ENCODE measurements around the gene NOC4L. TPM values are rescaled to one million over a fixed set of nuclear protein-coding genes. Genes with fewer than 3 reads are reported as not detected.

Gene NOC4L
- total RNA-seq, 1 experiment from 2014 or later = 15.4 TPM

DNA sequence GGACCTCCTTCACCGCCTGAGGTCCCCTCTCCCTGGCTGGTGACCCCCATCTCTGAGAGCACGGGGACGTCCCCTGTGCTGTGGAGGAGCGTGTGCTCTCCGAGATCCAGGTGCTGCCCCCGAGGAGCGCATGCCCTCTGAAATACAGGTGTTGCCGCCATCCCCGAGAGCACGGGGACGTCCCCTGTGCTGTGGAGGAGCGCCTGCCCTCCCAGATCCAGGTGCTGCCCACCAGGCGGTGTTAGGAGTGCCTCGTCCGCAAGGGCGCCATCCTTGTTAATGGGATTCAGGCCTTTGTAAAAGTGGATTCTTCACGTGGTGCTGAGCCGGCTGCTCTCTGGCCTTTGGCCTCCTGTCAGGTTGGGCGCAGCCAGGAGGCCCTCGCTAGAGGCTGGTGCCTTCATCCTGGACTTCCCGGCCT lies 10.1 kb downstream of the NOC4L start:
- Histone ChIP-seq H3K9me3 (replicated peaks) (no peaks in the 10 kb centered on the region; the same call in 1 of the 2 replicates), H3K4me1 (no peaks in the 10 kb centered on the region), H3K36me3 (peaks cover 18% of the 10 kb centered on the region; the same call in 1 of the 2 replicates), H3K4me3 (no peak overlapping the region), H3K27ac (no peak overlapping the region), H3K27me3 (no peaks in the 10 kb centered on the region)
- no peak for DNase-seq

DNA sequence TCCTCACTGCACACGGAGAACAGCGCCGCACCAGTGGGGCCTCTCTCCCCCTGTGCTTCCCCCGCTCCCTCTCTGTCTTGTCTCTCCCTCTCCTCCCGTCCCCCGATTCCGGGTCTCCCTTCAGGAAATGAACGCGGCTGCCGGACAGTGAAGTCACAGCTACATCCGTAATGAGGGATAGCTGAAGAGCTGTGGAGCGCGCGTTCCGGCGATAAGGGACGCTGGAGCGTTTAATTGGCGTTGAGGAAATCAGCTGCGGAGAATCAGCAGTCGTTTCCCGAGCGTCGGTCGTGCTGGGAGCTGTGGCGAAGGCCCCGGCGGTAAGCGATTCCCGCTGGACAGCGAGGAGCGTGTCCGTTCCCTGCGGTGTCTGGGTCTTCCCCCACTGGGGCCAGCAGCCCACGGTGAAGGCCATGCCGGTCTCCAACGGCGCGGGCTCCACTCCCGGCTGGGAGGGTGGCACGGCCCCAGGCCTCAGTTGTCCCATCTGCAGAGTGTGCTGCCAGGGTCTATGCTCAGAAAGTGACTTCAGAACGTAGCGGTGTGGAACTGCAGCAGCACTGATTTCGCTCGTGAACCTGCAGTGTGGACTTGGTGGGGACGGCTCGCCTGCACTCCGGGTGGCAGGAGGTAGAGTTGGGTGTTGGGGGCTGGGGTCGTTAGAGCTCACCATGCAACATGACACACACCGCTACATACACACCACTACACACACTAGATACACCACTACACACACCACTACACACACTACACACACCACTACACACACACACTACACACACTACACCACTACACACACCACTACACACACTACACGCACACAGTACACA lies 10.9 kb downstream of the NOC4L start:
- H3K9me3 ChIP-seq (replicated peaks) = no peaks in the 10 kb centered on the region; the same call in 1 of the 2 replicates
- H3K4me3 ChIP-seq = no peak overlapping the region
- no peaks in the 10 kb centered on the region for H3K4me1 ChIP-seq
- no peaks in the 10 kb centered on the region for H3K27me3 ChIP-seq
- no peak for DNase-seq
- H3K27ac ChIP-seq = no peak overlapping the region
- peaks cover 18% of the 10 kb centered on the region; the same call in 1 of the 2 replicates for H3K36me3 ChIP-seq

DNA sequence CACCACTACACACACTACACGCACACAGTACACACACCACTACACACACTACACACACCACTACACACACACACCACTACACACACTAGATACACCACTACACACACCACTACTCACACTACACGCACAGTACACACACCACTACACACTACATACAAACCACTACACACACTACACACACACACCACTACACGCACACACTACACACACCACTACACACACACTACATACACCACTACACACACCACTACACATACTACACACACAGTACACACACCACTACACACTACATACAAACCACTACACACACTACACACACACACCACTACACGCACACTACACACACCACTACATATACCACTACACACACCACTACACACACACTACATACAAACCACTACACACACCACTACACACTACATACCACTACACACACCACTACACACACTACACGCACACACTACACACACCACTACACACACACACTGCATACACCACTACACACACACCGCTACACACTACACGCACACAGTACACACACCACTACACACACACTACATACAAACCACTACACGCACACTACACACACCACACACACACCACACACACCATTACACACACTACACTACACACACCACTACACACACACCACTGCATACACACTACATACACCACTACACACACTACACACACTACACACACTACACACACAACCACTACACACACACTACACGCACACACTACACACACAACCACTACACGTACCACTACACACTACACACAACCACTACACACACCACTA lies 11.7 kb downstream of the NOC4L start:
- Histone ChIP-seq H3K4me3 (no peak overlapping the region), H3K27ac (no peak overlapping the region), H3K27me3 (no peaks in the 10 kb centered on the region), H3K9me3 (replicated peaks) (no peaks in the 10 kb centered on the region; the same call in 1 of the 2 replicates), H3K36me3 (peaks cover 17% of the 10 kb centered on the region; the same call in 1 of the 2 replicates), H3K4me1 (no peaks in the 10 kb centered on the region)
- DNase-seq = no peak

DNA sequence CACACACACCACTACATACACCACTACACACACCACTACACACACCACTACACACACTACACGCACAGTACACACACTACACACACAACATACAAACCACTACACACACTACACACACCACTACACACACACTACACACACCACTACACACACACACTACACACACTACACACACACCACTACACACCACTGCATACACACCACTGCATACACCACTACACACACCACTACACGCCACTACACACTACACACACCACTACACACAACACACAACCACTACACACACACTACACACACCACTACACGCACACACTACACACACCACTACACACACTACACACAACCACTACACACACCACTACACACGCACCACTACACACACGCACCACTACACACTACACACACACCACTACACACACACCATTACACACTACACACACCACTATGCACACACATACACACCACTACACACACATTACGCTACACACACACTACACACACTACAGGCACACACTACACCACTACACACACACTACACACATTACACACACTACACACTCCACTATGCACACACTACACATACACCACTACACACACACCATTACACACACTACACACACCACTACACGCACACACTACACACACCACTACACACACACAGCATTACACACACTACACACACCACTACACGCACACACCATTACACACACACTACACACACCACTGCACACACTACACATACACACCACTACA lies 12.5 kb downstream of the NOC4L start:
- no peaks in the 10 kb centered on the region for H3K27me3 ChIP-seq
- DNase-seq = no peak
- no peak overlapping the region for H3K4me3 ChIP-seq
- no peaks in the 10 kb centered on the region for H3K4me1 ChIP-seq
- H3K36me3 ChIP-seq = peaks cover 10% of the 10 kb centered on the region; the same call in 1 of the 2 replicates
- no peak overlapping the region for H3K27ac ChIP-seq
- no peaks in the 10 kb centered on the region; the same call in 1 of the 2 replicates for H3K9me3 ChIP-seq (replicated peaks)

DNA sequence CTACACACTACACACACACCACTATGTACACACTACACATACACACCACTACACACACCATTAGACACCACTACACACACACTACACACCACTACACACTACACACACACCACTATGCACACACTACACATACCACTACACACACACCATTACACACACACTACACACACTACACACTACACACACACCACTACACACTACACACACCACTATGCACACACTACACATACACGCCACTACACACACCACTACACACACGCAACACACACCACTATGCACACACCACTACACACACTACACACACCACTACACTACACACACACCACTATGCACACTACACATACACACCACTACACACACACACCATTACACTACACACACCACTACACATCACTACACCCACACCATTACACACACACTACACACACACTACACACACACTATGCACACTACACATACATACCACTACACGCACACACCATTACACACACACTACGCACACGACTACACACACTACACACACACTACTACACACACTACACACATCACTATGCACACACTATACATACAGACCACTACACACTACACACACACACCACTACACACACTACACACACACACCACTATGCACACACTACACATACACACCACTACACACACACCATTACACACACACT lies 13.6 kb downstream of the NOC4L start:
- no peak overlapping the region for H3K4me3 ChIP-seq
- H3K9me3 ChIP-seq (replicated peaks) = no peaks in the 10 kb centered on the region; the same call in 1 of the 2 replicates
- H3K36me3 ChIP-seq = peaks cover 4% of the 10 kb centered on the region; the same call in 1 of the 2 replicates
- H3K27me3 ChIP-seq = no peaks in the 10 kb centered on the region
- DNase-seq = no peak
- H3K27ac ChIP-seq = no peak overlapping the region
- H3K4me1 ChIP-seq = no peaks in the 10 kb centered on the region; the same call in 1 of the 2 replicates

DNA sequence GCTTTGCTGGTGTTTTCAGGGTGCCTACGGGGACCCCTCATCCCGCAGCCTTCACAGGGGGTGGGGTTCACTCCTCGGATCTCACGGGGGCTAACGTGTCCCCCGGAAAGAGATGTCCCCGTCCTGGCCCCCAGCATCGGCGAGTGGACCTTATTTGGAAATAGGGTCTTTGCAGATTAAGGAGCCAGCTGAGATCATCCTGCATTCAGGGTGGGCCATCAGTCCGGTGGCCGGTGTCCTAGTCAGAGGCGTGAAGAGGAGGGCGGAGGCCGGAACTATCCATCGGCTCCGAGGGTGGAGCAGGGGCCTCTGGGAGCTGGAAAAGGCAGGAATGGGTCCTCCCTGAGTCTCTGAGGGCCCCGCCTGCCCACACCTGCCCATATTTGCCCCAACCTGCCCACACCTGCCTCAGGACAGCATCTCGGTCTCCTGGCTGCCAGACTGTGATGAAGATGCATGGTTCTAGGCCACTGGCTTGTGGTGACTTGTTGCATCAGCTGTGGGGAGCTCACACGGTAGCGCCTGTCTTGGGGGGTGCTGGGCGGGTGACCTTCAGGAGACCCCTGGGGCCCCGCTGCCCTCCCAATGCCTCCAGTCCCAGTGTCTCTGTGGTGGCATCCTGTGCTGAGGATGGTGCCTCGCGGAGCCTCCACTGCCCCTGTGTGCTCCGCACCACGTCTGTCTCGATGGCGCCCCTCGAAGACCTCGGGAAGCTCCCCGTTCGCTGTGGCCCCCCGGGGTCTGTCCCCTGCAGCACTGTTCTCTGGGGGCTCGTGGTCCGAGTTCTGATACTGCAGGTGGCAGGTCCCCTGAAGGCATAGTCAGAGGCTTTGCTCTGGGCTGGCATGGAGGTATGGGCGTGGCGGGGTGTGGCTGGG lies 14.7 kb downstream of the NOC4L start:
- H3K4me3 ChIP-seq = no peak overlapping the region
- H3K27ac ChIP-seq = no peak overlapping the region
- no peak for DNase-seq
- no peaks in the 10 kb centered on the region; the same call in 1 of the 2 replicates for H3K4me1 ChIP-seq
- H3K9me3 ChIP-seq (replicated peaks) = no peaks in the 10 kb centered on the region; the same call in 1 of the 2 replicates
- peaks cover 4% of the 10 kb centered on the region; the same call in 1 of the 2 replicates for H3K36me3 ChIP-seq
- no peaks in the 10 kb centered on the region for H3K27me3 ChIP-seq

DNA sequence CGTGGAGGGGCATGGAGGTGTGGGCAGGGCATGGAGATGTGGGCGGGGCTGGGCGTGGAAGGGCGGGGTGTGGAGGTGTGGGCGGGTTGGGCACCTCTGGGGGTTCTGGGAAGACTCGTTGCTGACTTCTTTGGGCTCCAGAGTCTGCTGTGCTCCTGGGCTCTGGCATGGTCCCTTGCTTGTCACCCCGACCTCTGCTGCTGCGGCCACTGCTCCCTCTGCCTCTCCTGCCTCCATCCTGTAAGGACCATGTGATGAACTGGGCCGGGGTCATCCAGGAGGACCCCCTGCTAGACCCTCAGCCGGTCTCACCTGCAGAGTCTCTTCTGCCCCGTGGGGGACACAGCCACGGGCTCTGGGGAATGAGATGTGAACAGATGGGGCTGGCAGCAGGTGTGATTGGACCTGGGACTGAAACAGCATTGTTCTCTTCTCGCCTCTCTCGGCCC lies 15.3 kb downstream of the NOC4L start:
- Histone ChIP-seq H3K9me3 (replicated peaks) (no peaks in the 10 kb centered on the region; the same call in 1 of the 2 replicates), H3K27me3 (no peaks in the 10 kb centered on the region), H3K36me3 (peaks cover 4% of the 10 kb centered on the region; the same call in 1 of the 2 replicates), H3K4me1 (no peaks in the 10 kb centered on the region; the same call in 1 of the 2 replicates), H3K27ac (no peak overlapping the region), H3K4me3 (no peak overlapping the region)
- no peak for DNase-seq

DNA sequence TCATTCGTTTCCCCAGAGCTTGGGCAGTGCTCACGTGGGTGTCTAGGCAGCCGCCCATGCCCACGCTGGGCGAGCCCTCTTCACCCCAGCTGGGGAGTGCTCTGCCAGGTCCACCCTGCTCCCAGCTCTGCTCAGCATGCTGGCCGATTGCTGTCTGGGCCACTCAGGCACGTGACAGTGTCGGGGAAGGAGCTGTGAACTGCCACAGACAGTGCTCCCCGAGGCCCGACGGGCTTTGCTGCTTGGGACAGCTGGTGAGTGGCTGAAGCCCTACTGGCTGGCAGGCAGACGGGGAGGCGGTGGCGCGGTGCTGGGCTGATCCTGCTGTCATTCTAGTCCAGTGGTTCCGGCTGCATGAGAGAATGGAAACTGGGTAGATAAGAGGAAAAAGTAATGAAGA lies 15.8 kb downstream of the NOC4L start:
- H3K4me3 ChIP-seq = no peak overlapping the region
- no peaks in the 10 kb centered on the region; the same call in 1 of the 2 replicates for H3K4me1 ChIP-seq
- no peaks in the 10 kb centered on the region; the same call in 1 of the 2 replicates for H3K9me3 ChIP-seq (replicated peaks)
- peaks cover 4% of the 10 kb centered on the region; the same call in 1 of the 2 replicates for H3K36me3 ChIP-seq
- no peak for DNase-seq
- H3K27me3 ChIP-seq = no peaks in the 10 kb centered on the region
- H3K27ac ChIP-seq = no peak overlapping the region

DNA sequence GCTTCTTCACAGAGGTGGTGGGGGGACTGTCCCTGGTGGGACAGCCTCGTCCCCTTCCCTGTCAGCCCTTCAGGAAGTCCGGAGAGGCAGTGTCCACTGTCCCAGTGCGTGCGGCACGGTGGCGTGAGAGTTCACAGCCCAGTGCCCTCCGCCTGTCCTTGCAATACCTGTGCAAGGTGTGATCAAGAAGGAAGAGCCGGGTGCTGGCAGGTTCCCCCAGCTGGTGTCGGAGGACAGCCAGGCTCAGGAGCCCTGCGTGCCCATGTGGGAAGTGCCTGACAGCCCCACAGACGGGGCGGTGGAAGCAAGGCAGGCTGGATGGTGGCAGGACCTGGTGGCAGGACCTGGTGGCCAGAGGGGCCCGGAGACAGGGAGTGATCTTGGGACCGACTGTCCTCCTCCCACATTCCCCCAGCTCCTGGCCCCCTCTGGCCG lies 16.4 kb downstream of the NOC4L start:
- no peak for DNase-seq
- Histone ChIP-seq H3K36me3 (peaks cover 4% of the 10 kb centered on the region; the same call in 1 of the 2 replicates), H3K4me3 (no peak overlapping the region), H3K27ac (no peak overlapping the region), H3K27me3 (no peaks in the 10 kb centered on the region), H3K9me3 (replicated peaks) (no peaks in the 10 kb centered on the region; the same call in 1 of the 2 replicates), H3K4me1 (no peaks in the 10 kb centered on the region; the same call in 1 of the 2 replicates)

DNA sequence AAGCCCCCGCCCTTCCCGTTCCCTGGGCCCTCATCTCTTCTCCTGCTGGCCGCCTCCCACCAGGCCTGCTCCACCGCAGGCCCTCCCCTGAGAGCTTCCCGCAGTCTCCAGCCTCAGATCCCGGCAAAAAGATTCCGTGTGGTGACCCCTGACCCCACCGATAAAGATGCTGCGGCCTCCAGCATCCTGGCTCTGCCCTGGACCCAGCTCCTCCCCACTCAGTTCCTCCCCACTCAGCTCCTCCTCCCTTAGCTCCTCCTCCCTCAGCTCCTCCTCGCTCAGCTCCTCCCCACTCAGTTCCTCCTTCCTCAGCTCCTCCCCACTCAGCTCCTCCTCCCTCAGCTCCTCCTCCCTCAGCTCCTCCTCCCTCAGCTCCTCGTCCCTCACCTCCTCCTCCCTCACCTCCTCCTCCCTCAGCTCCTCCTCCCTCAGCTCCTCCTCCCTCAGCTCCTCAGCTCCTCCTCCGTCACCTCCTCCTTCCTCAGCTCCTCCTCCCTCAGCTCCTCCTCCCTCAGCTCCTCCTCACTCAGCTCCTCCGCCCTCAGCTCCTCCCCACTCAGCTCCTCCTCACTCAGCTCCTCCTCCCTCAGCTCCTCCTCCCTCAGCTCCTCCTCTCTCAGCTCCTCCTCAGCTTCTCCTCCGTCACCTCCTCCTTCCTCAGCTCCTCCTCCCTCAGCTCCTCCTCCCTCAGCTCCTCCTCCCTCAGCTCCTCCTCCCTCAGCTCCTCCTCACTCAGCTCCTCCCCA lies 17.0 kb downstream of the NOC4L start:
- Histone ChIP-seq H3K4me1 (no peaks in the 10 kb centered on the region; the same call in 1 of the 2 replicates), H3K36me3 (peaks cover 4% of the 10 kb centered on the region; the same call in 1 of the 2 replicates), H3K9me3 (replicated peaks) (no peaks in the 10 kb centered on the region; the same call in 1 of the 2 replicates), H3K27ac (no peak overlapping the region), H3K27me3 (no peaks in the 10 kb centered on the region), H3K4me3 (no peak overlapping the region)
- no peak for DNase-seq

DNA sequence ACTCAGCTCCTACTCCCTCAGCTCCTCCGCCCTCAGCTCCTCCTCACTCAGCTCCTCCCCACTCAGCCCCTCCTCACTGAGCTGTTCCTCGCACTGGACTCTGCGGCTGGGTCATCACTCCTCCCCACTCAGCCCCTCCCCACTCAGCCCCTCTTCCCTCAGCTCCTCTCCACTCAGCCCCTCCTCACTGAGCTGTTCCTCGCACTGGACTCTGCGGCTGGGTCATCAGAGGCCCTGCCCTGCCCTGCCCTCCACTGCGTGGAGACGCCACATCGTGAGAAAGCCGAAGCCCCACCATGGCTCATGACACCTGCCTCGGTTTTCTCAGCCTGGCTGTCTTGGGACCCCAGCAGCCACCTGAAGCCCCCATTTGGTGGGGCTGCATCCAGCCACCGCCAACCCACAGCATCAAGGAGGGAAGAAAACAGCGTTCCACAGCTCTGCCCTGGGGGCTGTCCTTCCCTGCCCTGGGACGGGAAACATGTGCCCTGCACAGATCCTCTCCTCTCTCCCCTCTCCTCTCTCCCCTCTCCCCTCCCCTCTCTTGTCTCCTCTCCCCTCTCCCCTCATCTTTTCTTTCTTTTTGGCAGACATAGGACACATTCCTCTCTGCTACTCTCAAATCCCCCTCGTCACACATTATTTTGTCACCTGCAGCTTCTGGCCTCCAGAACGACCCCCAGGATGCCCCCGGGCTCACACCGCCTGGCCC lies 17.7 kb downstream of the NOC4L start:
- Histone ChIP-seq H3K27me3 (no peaks in the 10 kb centered on the region), H3K9me3 (replicated peaks) (no peaks in the 10 kb centered on the region; the same call in 1 of the 2 replicates), H3K27ac (no peak overlapping the region), H3K4me3 (no peak overlapping the region), H3K4me1 (no peaks in the 10 kb centered on the region; the same call in 1 of the 2 replicates), H3K36me3 (peaks cover 4% of the 10 kb centered on the region; the same call in 1 of the 2 replicates)
- no peak for DNase-seq
